PC-9 (cell line): ENCODE results near the gene SAG. TPM values are rescaled to one million over a fixed set of nuclear protein-coding genes. Genes with fewer than 3 reads are reported as not detected.

Experiments used
- BruUV-seq: library from RNA; stranded (reverse); fragments of 400-500 nt; replicated peaks from 2 replicates; lab custom pipeline; 2021; lab: Mats Ljungman, UMichigan
- CTCF ChIA-PET: fragments of 300-600 bp; sonication (Branson Sonifier 250); formaldehyde crosslinking; loops from one replicate; lab custom pipeline; 2022; ENCODE audit warnings: antibody characterized with exemption; lab: Charles Lee
- POLR2A ChIA-PET: fragments of 300-600 bp; sonication (Branson Sonifier 250); formaldehyde crosslinking; loops from one replicate; lab custom pipeline; 2022; ENCODE audit warnings: antibody characterized with exemption; ENCODE audit not compliant: unreplicated experiment; lab: Charles Lee
- DNase-seq, 2 experiments: peaks; one replicate each; pipeline versions ENCODE4 v3.0.0 to v3.0.0-alpha.2; 2015 to 2022; ENCODE audit warnings: mixed read lengths in 1 of 2
- H2AFZ ChIP-seq: fragments of 200-600 bp; sonication (generic); 2 replicates; pipeline ENCODE4 v1.8.1; 2017; ENCODE audit warnings: antibody characterized with exemption
- H3F3A ChIP-seq: fragments of 200-600 bp; sonication (generic); 2 replicates; pipeline ENCODE4 v1.8.1; 2017; ENCODE audit warnings: antibody characterized with exemption, mild to moderate bottlenecking, low read depth; ENCODE audit not compliant: insufficient read depth
- H3K27ac ChIP-seq: fragments of 200-600 bp; sonication (generic); 2 replicates; pipeline ENCODE4 v1.6.1; 2016; ENCODE audit warnings: mixed run types
- H3K27me3 ChIP-seq: fragments of 200-600 bp; sonication (generic); 2 replicates; pipeline ENCODE4 v1.6.1; 2016; ENCODE audit warnings: low read depth, mixed run types; ENCODE audit not compliant: insufficient read depth
- H3K36me3 ChIP-seq: fragments of 200-600 bp; sonication (generic); 2 replicates; pipeline ENCODE4 v1.6.1; 2016; ENCODE audit warnings: low read depth, mixed run types
- H3K4me1 ChIP-seq: fragments of 200-600 bp; sonication (generic); replicated peaks from 2 replicates; pipeline ENCODE4 v1.6.1; 2016; ENCODE audit warnings: mixed run types; ENCODE audit not compliant: insufficient read depth
- H3K4me2 ChIP-seq: fragments of 200-600 bp; sonication (generic); 2 replicates; pipeline ENCODE4 v1.6.1; 2017; ENCODE audit warnings: mixed run types
- H3K4me3 ChIP-seq: fragments of 200-600 bp; sonication (generic); 2 replicates; pipeline ENCODE4 v1.6.1; 2016; ENCODE audit warnings: mixed run types
- H3K79me2 ChIP-seq: fragments of 200-600 bp; sonication (generic); 2 replicates; pipeline ENCODE4 v1.6.1; 2017; ENCODE audit warnings: low read depth, mixed run types
- H3K9me2 ChIP-seq: fragments of 200-600 bp; sonication (generic); 2 replicates; pipeline ENCODE4 v1.8.1; 2017; ENCODE audit warnings: mild to moderate bottlenecking; ENCODE audit not compliant: insufficient read depth
- H3K9me3 ChIP-seq: fragments of 200-600 bp; sonication (generic); 2 replicates; pipeline ENCODE4 v1.8.1; 2016; ENCODE audit warnings: low read depth; ENCODE audit not compliant: insufficient read depth
- H4K20me1 ChIP-seq: fragments of 200-600 bp; sonication (generic); 2 replicates; pipeline ENCODE4 v1.8.1; 2017; ENCODE audit not compliant: insufficient read depth
- CTCF ChIP-seq: fragments of 200-600 bp; sonication (generic); conservative IDR thresholded peaks from 2 replicates; pipeline ENCODE4 v1.6.1; 2017; ENCODE audit warnings: mixed run types, antibody characterized with exemption, mild to moderate bottlenecking, moderate library complexity
- EZH2 ChIP-seq: fragments of 200-600 bp; sonication (generic); IDR thresholded peaks from 2 replicates; pipeline ENCODE4 v1.8.0; 2017; ENCODE audit warnings: antibody characterized with exemption, low read depth
- intact Hi-C: fragments of 100-400 bp; cut with micrococcal nuclease; formaldehyde crosslinking; loops from one replicate; pipeline ENCODE4 v1.10.0; 2022; ENCODE audit not compliant: unreplicated experiment
- total RNA-seq: library from RNA; stranded (reverse); gene quantifications from 2 replicates; pipeline ENCODE4 v1.2.3, GENCODE V29; 2021

SAG gene
- total RNA-seq, 1 experiment from 2014 or later = not detected

- Histone ChIP-seq H3K4me1 (no peaks in the 10 kb centered on the region), H3F3A (peaks cover 9% of the 10 kb centered on the region; the same call in 1 of the 2 replicates), H3K79me2 (peaks cover 83% of the 10 kb centered on the region), H3K4me3 (no peak overlapping the region), H3K27ac (no peak overlapping the region), H3K4me2 (no peak overlapping the region), H2AFZ (no peak overlapping the region), H3K9me2 (no peaks in the 10 kb centered on the region), H3K9me3 (no peaks in the 10 kb centered on the region), H4K20me1 (peaks cover 60% of the 10 kb centered on the region), H3K36me3 (peaks cover 79% of the 10 kb centered on the region), H3K27me3 (no peaks in the 10 kb centered on the region)
- no TSS peak for BruUV-seq
- ChIA-PET POLR2A (no interaction called here), CTCF (interaction anchor here (0.7 kb wide), 1 partner anchor 220 kb away, joined by 3 read pairs; no protein-coding TSS in a partner anchor)
- TF ChIP-seq CTCF = no peak
- no peak for TF ChIP-seq EZH2
- peak in 1 of 2 experiments; percentile 4 for DNase-seq
- intact Hi-C loops = no loop called here
Measured at GRCh38 chr2:233260661-233261060, 47.0 kb upstream of the SAG start.

- no peaks in the 10 kb centered on the region for H3K9me3 ChIP-seq
- ChIA-PET POLR2A (no interaction called here), CTCF (interaction anchor here (0.6 kb wide), 1 partner anchor 606 kb away, joined by 10 read pairs; no protein-coding TSS in a partner anchor)
- peaks cover 77% of the 10 kb centered on the region for H3K79me2 ChIP-seq
- no peak for DNase-seq
- no TSS peak for BruUV-seq
- intact Hi-C loops = no loop called here
- H3K4me1 ChIP-seq = no peaks in the 10 kb centered on the region
- no peak overlapping the region for H3K4me2 ChIP-seq
- no peak overlapping the region for H3K27ac ChIP-seq
- peaks cover 55% of the 10 kb centered on the region for H4K20me1 ChIP-seq
- H3K4me3 ChIP-seq = no peak overlapping the region
- no peak for TF ChIP-seq EZH2
- TF ChIP-seq CTCF = no peak
- H2AFZ ChIP-seq = no peak overlapping the region
- H3F3A ChIP-seq = peaks cover 21% of the 10 kb centered on the region; the same call in 1 of the 2 replicates
- no peaks in the 10 kb centered on the region for H3K27me3 ChIP-seq
- H3K36me3 ChIP-seq = peaks cover 84% of the 10 kb centered on the region
- no peaks in the 10 kb centered on the region for H3K9me2 ChIP-seq
Measured at GRCh38 chr2:233261819-233262555, 45.6 kb upstream of the SAG start.

- Histone ChIP-seq H3K9me3 (no peaks in the 10 kb centered on the region), H2AFZ (no peak overlapping the region), H3K4me3 (no peak overlapping the region), H4K20me1 (peaks cover 53% of the 10 kb centered on the region), H3K4me2 (no peak overlapping the region), H3F3A (peaks cover 21% of the 10 kb centered on the region; the same call in 1 of the 2 replicates), H3K27ac (no peak overlapping the region), H3K36me3 (peaks cover 79% of the 10 kb centered on the region), H3K4me1 (no peaks in the 10 kb centered on the region), H3K9me2 (no peaks in the 10 kb centered on the region), H3K27me3 (no peaks in the 10 kb centered on the region), H3K79me2 (peaks cover 71% of the 10 kb centered on the region)
- TF ChIP-seq EZH2 (no peak), CTCF (no peak)
- POLR2A ChIA-PET = no interaction called here
- no TSS peak for BruUV-seq
- CTCF ChIA-PET = no interaction called here
- intact Hi-C loops = no loop called here
- no peak for DNase-seq
Measured at GRCh38 chr2:233262562-233262961, 45.1 kb upstream of the SAG start.
